LNCaP clone FGC (cell line): ENCODE measurements around the gene ADGRD2.

Source experiments
- DNase-seq: peaks from one replicate; pipeline ENCODE4 v3.0.0-alpha.2; 2011; ENCODE audit warnings: low read depth
- H3K4me3 ChIP-seq: 2 replicates; pipeline ENCODE4 v1.5.1; 2011; ENCODE audit warnings: mild to moderate bottlenecking, low read depth, low read length, control low read depth
- CTCF ChIP-seq: IDR thresholded peaks from 2 replicates; pipeline ENCODE4 v1.5.1; 2012; ENCODE audit warnings: mild to moderate bottlenecking; ENCODE audit not compliant: control insufficient read depth, insufficient read depth; ENCODE audit errors: extremely low read depth

ADGRD2 gene

GRCh38 chr9:124449381-124450151, 685 bp upstream of the ADGRD2 start:
- H3K4me3 ChIP-seq = no peak overlapping the region
- TF ChIP-seq CTCF = no peak
- no peak for DNase-seq

- TF ChIP-seq CTCF = no peak
- no peak for DNase-seq
- H3K4me3 ChIP-seq = no peak overlapping the region
These were observed 845 bp downstream of the ADGRD2 start for GRCh38 chr9:124450931-124451661.

GRCh38 chr9:124452326-124452725, 2.1 kb downstream of the ADGRD2 start:
- TF ChIP-seq CTCF = no peak
- H3K4me3 ChIP-seq = no peak overlapping the region
- no peak for DNase-seq

GRCh38 chr9:124452841-124453585, 2.8 kb downstream of the ADGRD2 start:
- no peak for DNase-seq
- TF ChIP-seq CTCF = no peak

GRCh38 chr9:124453586-124454191, 3.4 kb downstream of the ADGRD2 start:
- no peak for TF ChIP-seq CTCF
- no peak for DNase-seq
- H3K4me3 ChIP-seq = no peak overlapping the region

More at GRCh38 chr9:124452841-124453585, 2.8 kb downstream of the ADGRD2 start:
- H3K4me3 ChIP-seq = no peak overlapping the region

- no peak for TF ChIP-seq CTCF
- no peak for DNase-seq
- H3K4me3 ChIP-seq = no peak overlapping the region
These were observed 4.0 kb downstream of the ADGRD2 start for GRCh38 chr9:124454296-124454695.
